IMR-90 (cell line): ENCODE results near the gene ACSS1. TPM values are rescaled to one million over a fixed set of nuclear protein-coding genes. Genes with fewer than 3 reads are reported as not detected.

Experiments used
- ATAC-seq: fragments of 200-7000 bp; cut with Tn5 transposase; 2 replicates; pipeline ENCODE4 v1.9.1; 2020; ENCODE audit warnings: low read depth, mild to moderate bottlenecking, moderate library complexity
- BruUV-seq: library from RNA; stranded (reverse); fragments of 400-500 nt; replicated peaks from 2 replicates; lab custom pipeline; 2021; lab: Mats Ljungman, UMichigan
- CTCF ChIA-PET: fragments of 300-600 bp; formaldehyde crosslinking; extraction: SDS; loops from one replicate; lab custom pipeline; 2021; ENCODE audit warnings: antibody characterized with exemption; lab: Yijun Ruan, JAX
- POLR2A ChIA-PET: fragments of 300-600 bp; sonication (Branson Sonifier 250); formaldehyde crosslinking; loops from one replicate; lab custom pipeline; 2022; ENCODE audit warnings: antibody characterized with exemption; ENCODE audit not compliant: unreplicated experiment; lab: Charles Lee
- DNase-seq: peaks from one replicate; pipeline ENCODE4 v3.0.0; 2013
- H2AFZ ChIP-seq: replicated peaks from 2 replicates; pipeline ENCODE3; 2013; ENCODE audit warnings: low read length, mild to moderate bottlenecking; ENCODE audit not compliant: poor library complexity
- H2AK5ac ChIP-seq: 2 replicates; pipeline ENCODE4 v1.6.1; 2013; ENCODE audit warnings: low read depth, low read length, inconsistent platforms
- H2AK9ac ChIP-seq: replicated peaks from 2 replicates; pipeline ENCODE3; 2013; ENCODE audit warnings: mild to moderate bottlenecking, low read depth, low read length, moderate library complexity; ENCODE audit not compliant: poor library complexity
- H2BK120ac ChIP-seq: 2 replicates; pipeline ENCODE4 v1.6.1; 2013; ENCODE audit warnings: low read depth, low read length, inconsistent platforms
- H2BK15ac ChIP-seq: 3 replicates; pipeline ENCODE4 v1.6.1; 2013; ENCODE audit warnings: low read depth, low read length, inconsistent platforms
- H2BK20ac ChIP-seq: 2 replicates; pipeline ENCODE4 v1.6.1; 2013; ENCODE audit warnings: low read depth, mild to moderate bottlenecking, inconsistent platforms, low read length, moderate library complexity
- H2BK5ac ChIP-seq: 2 replicates; pipeline ENCODE4 v1.6.1; 2013; ENCODE audit warnings: mild to moderate bottlenecking, low read depth, low read length, inconsistent platforms; ENCODE audit not compliant: poor library complexity, severe bottlenecking
- H3K14ac ChIP-seq: replicated peaks from 2 replicates; pipeline ENCODE4 v1.6.1; 2013; ENCODE audit warnings: low read depth, low read length, inconsistent platforms
- H3K18ac ChIP-seq: 2 replicates; pipeline ENCODE4 v1.6.1; 2013; ENCODE audit warnings: low read depth, low read length, control low read depth
- H3K23ac ChIP-seq: 2 replicates; pipeline ENCODE4 v1.6.1; 2013; ENCODE audit warnings: low read depth, low read length, inconsistent platforms
- H3K27ac ChIP-seq: 2 replicates; pipeline ENCODE4 v1.5.1; 2013; ENCODE audit warnings: mild to moderate bottlenecking, control low read depth, low read length; ENCODE audit not compliant: insufficient read depth
- H3K27me3 ChIP-seq: 2 replicates; pipeline ENCODE4 v1.6.1; 2013; ENCODE audit warnings: low read length; ENCODE audit not compliant: control insufficient read depth, insufficient read depth
- H3K36me3 ChIP-seq: 2 replicates; pipeline ENCODE4 v1.6.1; 2013; ENCODE audit warnings: low read length, mixed read lengths; ENCODE audit not compliant: control insufficient read depth, insufficient read depth
- H3K4ac ChIP-seq: 2 replicates; pipeline ENCODE4 v1.6.1; 2013; ENCODE audit warnings: low read depth, low read length, inconsistent platforms
- H3K4me1 ChIP-seq: 2 replicates; pipeline ENCODE4 v1.6.1; 2013; ENCODE audit warnings: low read length, mixed read lengths; ENCODE audit not compliant: control insufficient read depth, insufficient read depth
- H3K4me2 ChIP-seq: 2 replicates; pipeline ENCODE4 v1.6.1; 2013; ENCODE audit warnings: low read depth, mild to moderate bottlenecking, control low read depth, low read length, moderate library complexity
- H3K4me3 ChIP-seq: 2 replicates; pipeline ENCODE4 v1.5.1; 2013; ENCODE audit warnings: low read depth, mild to moderate bottlenecking, control low read depth, low read length, moderate library complexity; ENCODE audit not compliant: insufficient read depth
- H3K56ac ChIP-seq: 2 replicates; pipeline ENCODE4 v1.6.1; 2013; ENCODE audit warnings: low read length, inconsistent platforms; ENCODE audit not compliant: insufficient read depth; ENCODE audit errors: extremely low read depth
- H3K79me1 ChIP-seq, 2 experiments: 2 replicates each; pipeline ENCODE4 v1.6.1; 2013; ENCODE audit warnings: low read length in 2 of 2, inconsistent platforms in 1 of 2, low read depth in 1 of 2
- H3K9ac ChIP-seq: 2 replicates; pipeline ENCODE4 v1.6.1; 2013; ENCODE audit warnings: low read depth, low read length, control low read depth
- H3K9me1 ChIP-seq: 2 replicates; pipeline ENCODE4 v1.6.1; 2013; ENCODE audit warnings: low read length, inconsistent platforms; ENCODE audit not compliant: insufficient read depth
- H3K9me3 ChIP-seq: 2 replicates; pipeline ENCODE4 v1.6.1; 2013; ENCODE audit warnings: low read length; ENCODE audit not compliant: control insufficient read depth, insufficient read depth
- H4K20me1 ChIP-seq: 2 replicates; pipeline ENCODE4 v1.6.1; 2013; ENCODE audit warnings: low read length, inconsistent platforms; ENCODE audit not compliant: insufficient read depth
- H4K5ac ChIP-seq: 2 replicates; pipeline ENCODE4 v1.6.1; 2013; ENCODE audit warnings: mild to moderate bottlenecking, low read depth, low read length, control low read depth
- H4K8ac ChIP-seq, 2 experiments: 2 replicates each; pipeline ENCODE4 v1.6.1; 2013; ENCODE audit warnings: low read depth in 2 of 2, low read length in 2 of 2, control low read depth in 1 of 2, inconsistent platforms in 1 of 2
- H4K91ac ChIP-seq: 2 replicates; pipeline ENCODE4 v1.6.1; 2013; ENCODE audit warnings: low read depth, low read length, inconsistent platforms; ENCODE audit not compliant: insufficient read depth
- MAFK ChIP-seq: IDR thresholded peaks from 2 replicates; pipeline ENCODE4 v1.6.1; 2012; ENCODE audit warnings: low read depth, low read length, improper control_type of control experiment
- whole genome bisulfite sequencing, 2 experiments: methylation state at CpG; one replicate each; pipeline versions ENCODE4 v1.1.5 to v1.1.7; 2013; ENCODE audit warnings: missing lambda C conversion rate in 2 of 2; ENCODE audit not compliant: insufficient read length in 1 of 2; ENCODE audit errors: extremely low coverage in 2 of 2; 5-methylcytosine and 5-hydroxymethylcytosine counted together
- dilution Hi-C: fragments of 300-500 bp; cut with HindIII; formaldehyde crosslinking; loops from one replicate; pipeline ENCODE4 v1.14.3; 2018; ENCODE audit warnings: low sequenced_read_pairs; ENCODE audit not compliant: unreplicated experiment
- in situ Hi-C: fragments of 300-500 bp; cut with MboI; formaldehyde crosslinking; loops from 3 replicates; pipeline ENCODE4 v1.14.3; 2019; ENCODE audit warnings: low sequenced_read_pairs, inconsistent platforms, mixed read lengths
- intact Hi-C: fragments of 100-400 bp; cut with micrococcal nuclease; formaldehyde crosslinking; loops from 2 replicates; pipeline ENCODE4 v1.10.0; 2022
- polyA plus RNA-seq, 3 experiments: library from polyadenylated mRNA; depleted of rRNA; stranded (reverse); fragments of >200 nt; gene quantifications; 2 replicates each; pipeline ENCODE4 v1.2.3, GENCODE V29; 2012; ENCODE audit warnings: low replicate concordance in 1 of 3
- total RNA-seq: library from RNA; depleted of rRNA; stranded (reverse); fragments of >200 nt; gene quantifications from 2 replicates; pipeline ENCODE4 v1.2.3, GENCODE V29; 2012

Gene ACSS1
- total and polyA plus RNA-seq, 2 of the 4 experiments (the other 2 are of a cell fraction): 0.72 to 1.2 TPM

- no peak for DNase-seq
- dilution Hi-C loops: no loop called here
- no peak overlapping the region for H2AK5ac ChIP-seq
- H4K5ac ChIP-seq: no peak overlapping the region
- no peak overlapping the region for H3K23ac ChIP-seq
- peaks cover 31% of the 10 kb centered on the region for H3K36me3 ChIP-seq
- no peak overlapping the region for H2BK120ac ChIP-seq
- H2BK20ac ChIP-seq: no peak overlapping the region
- H3K9me1 ChIP-seq: 0 out of 2 replicates have a peak, but pooled peaks cover 4% of the 10 kb centered on the region
- no CpG with 5 or more reads among the region's 2 CpGs for WGBS, 2 experiments
- no peak overlapping the region for H3K9ac ChIP-seq
- no peaks in the 10 kb centered on the region for H4K20me1 ChIP-seq
- no peak overlapping the region for H3K27ac ChIP-seq
- no peak overlapping the region for H3K4ac ChIP-seq
- H4K8ac ChIP-seq: no peak overlapping the region
- POLR2A ChIA-PET: no interaction called here
- TF ChIP-seq MAFK: no peak
- BruUV-seq: no TSS peak
- no peaks in the 10 kb centered on the region for H3K9me3 ChIP-seq
- no peak for ATAC-seq
- no peak overlapping the region for H2AK9ac ChIP-seq
- no peaks in the 10 kb centered on the region for H3K4me1 ChIP-seq
- CTCF ChIA-PET: no interaction called here
- no peak overlapping the region for H3K4me2 ChIP-seq
- H3K14ac ChIP-seq: no peak overlapping the region
- no peaks in the 10 kb centered on the region for H3K27me3 ChIP-seq
- H2BK5ac ChIP-seq: no peak overlapping the region
- no peak overlapping the region for H3K4me3 ChIP-seq
- no peak overlapping the region for H4K91ac ChIP-seq
- intact Hi-C loops: no loop called here
- H3K18ac ChIP-seq: no peak overlapping the region
- no peak overlapping the region for H3K56ac ChIP-seq
- no peak overlapping the region for H2AFZ ChIP-seq
- in situ Hi-C loops: no loop called here
- no peaks in the 10 kb centered on the region for H3K79me1 ChIP-seq
- H2BK15ac ChIP-seq: no peak overlapping the region
Measured at GRCh38 chr20:24960861-24961260, 97.1 kb downstream of the ACSS1 start.
